G401.6 (cell line): ENCODE measurements around the gene RASL11A.
"Not testable (repeated sequence)": the region's sequence is repeated elsewhere in the genome, so short reads cannot be mapped to it uniquely, and the experiment has no call there.

ENCODE experiments used
- FAIRE-seq: peaks from 2 replicates; lab custom pipeline; 2012; peaks lifted over from hg19 to GRCh38; lab: Jason Lieb, UNC

RASL11A gene

DNA sequence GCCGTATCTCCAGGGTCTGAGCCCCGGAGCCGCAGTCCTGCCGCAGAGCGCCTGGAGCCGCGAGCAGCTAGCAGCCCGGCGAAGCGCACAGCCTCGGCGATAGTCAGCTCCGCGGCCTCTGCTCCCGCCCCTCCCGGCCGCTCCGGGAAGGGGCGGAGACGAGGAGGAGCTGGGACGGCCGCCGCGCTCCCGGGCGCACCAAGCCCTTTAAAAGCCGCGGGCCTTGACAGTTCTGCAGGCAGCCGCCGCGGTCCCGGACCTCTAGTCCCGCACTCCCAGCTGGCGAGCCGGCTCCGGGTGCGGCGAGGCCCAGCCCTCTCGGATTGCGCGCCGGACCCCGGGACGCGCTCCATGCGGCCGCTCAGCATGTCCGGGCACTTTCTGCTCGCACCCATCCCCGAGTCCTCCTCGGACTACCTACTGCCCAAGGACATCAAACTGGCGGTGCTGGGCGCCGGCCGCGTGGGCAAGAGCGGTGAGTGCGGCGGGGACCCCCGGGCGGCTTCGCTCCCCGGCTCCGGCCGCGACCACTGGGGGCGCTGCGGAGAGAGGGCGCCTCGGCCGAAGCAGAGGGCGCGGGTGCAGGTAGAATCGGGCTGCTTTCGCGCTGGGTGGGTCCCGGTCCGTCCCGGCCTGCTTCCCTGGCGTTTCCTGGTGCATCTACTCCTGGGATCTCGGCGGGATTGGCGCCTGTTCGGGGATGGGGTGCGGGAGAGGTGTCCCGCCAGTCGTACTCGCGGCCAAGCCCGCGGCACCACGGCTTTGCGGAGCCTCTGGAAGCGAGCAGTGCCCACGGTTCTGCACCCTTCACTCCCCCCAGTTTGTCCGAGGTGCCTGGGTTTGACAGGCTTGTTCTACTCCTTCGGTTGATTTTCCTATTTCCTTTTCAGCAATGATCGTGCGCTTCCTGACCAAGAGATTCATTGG, at the start of gene RASL11A:
RASL11A (plus strand) TSS at position 237 of the 927 bp plus-strand sequence; CDS start at position 352, 115 bp downstream.
- FAIRE-seq = no peak

GRCh38 chr13:27222100-27222499, 48.5 kb upstream of the RASL11A start:
- FAIRE-seq = not testable (repeated sequence)

- no peak for FAIRE-seq
These were observed 43.6 kb upstream of the RASL11A start for GRCh38 chr13:27226991-27227390.

DNA sequence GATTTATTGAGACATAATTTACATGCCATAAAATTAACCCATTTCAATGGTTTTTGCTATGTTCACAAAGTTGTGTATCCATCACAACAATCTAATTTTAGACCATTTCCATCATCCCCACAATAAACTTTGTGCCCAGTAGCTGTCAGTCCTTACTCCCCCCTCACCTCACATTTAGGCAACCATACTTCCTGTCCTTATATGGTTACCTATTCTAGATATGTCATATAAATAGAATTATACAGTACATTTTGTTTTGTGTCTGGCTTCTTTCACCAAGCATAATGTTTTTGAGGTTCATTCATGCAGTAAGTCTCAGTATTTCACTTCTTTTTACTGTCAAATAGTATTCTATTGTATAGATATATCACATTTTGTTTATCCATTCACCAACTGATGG, 42.5 kb upstream of the RASL11A start:
- no peak for FAIRE-seq

DNA sequence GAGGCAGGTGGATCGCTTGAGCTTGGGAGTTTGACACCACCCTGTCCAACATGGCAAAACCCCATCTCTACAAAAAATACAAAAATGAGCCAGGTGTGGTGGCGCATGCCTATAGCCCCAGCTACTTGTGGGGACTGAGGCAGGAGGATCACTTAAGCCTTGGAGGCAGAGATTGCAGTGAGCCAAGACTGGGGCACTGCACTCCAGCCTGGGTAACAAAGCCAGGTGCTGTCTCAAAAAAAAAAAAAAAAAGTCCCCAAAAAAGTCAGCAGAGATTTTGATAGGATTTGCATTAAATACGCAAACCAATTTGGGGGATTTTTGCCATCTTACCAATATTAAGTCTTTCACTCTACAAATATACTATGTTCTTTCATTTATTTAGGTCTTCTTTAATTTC, 41.0 kb upstream of the RASL11A start:
- no peak for FAIRE-seq

DNA sequence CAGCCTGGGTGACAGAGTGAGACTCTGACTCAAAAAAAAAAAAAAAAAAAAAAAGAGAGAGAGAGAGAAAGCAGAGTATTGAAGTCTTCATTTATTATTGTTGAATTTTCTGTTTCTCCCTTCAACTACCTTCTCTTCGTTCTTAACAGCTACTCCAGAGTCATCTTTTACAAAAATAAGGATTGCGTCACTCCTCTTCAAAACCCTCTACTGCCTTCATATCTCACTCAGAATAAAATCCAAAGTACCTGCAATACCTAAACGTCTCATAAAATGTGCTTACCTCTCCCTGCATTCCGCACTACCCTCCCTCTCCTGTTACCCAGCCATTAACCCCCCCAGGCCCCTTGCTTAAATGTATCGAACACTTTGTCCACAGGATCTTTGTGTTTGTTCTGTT, 36.7 kb upstream of the RASL11A start:
- no peak for FAIRE-seq

DNA sequence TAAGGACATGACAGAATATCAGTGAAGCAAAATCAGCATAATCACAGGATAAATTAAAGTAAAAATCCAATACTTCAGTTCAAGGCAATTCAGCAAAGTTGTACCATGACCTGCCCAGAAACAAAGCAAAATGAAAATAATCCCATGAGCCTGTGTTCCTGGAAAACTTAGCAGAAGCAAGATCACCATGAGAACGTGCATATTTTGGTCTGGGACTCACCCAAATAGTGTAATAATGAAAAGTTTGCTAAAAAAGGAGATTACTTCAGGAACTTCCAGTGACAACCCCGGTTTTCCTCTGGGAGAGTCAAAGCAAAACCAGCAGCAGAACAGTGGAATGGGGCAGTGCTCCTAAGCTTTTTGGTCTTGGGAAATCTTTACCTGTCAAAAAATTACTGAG, 34.2 kb upstream of the RASL11A start:
- FAIRE-seq = no peak

GRCh38 chr13:27242702-27243101, 27.9 kb upstream of the RASL11A start:
- FAIRE-seq = no peak

GRCh38 chr13:27245610-27246009, 25.0 kb upstream of the RASL11A start:
- no peak for FAIRE-seq

DNA sequence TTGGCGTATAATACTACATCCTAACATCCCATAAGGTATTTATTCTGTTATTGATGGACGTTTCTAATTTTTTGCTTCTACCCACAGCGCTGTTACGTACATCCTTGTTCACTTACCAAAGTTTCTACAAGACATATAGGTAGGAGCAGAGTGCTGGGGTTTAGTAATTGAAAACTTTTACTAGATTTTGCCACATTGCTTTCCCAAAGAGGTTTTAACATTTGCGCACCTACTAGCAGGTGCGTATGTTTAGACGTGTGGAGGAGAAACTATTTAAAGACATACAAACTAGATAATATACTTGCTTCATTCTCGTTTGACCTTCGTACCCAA, 19.8 kb upstream of the RASL11A start:
- no peak for FAIRE-seq

- peak; percentile 97 for FAIRE-seq
These were observed 19.2 kb upstream of the RASL11A start, which contains the start of gene RPL21 for GRCh38 chr13:27251166-27252091. Gene RPL21, plus strand, starts transcription at chr13:27251558. Its CDS starts 2,219 bp downstream, at chr13:27253777.

GRCh38 chr13:27252467-27252866, 18.2 kb upstream of the RASL11A start:
- FAIRE-seq = no peak

GRCh38 chr13:27257233-27257568, 13.4 kb upstream of the RASL11A start:
- no peak for FAIRE-seq

DNA sequence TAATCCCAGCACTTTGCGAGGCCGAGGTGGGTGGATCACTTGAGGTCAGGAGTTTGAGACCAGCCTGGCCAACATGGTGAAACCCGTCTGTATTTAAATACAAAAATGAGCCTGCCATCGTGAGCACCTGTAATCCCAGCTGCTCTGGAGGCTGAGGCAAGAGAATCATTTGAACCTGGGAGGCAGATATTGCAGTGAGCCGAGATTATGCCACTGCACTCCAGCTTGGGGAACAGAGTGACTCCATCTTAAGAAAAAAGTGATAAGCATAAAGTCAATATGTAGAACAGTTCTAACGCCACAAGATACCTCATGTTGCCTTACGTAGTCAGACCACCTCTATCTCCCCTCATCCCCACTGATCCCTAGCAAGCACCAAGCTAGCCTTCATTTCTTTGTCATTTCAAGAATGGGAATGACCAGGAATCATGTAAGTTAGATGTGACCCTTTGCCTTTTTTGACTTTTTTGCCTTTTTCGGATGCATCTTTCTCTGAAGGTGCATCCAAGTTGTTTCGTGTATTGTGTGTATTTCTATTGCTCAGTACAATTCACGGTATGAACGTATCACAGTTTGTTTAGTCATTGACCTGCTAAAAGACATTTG, 12.9 kb upstream of the RASL11A start:
- no peak for FAIRE-seq

GRCh38 chr13:27258637-27259386, 11.8 kb upstream of the RASL11A start:
- FAIRE-seq = no peak

- no peak for FAIRE-seq
These were observed 10.8 kb upstream of the RASL11A start for GRCh38 chr13:27259831-27260230.

DNA sequence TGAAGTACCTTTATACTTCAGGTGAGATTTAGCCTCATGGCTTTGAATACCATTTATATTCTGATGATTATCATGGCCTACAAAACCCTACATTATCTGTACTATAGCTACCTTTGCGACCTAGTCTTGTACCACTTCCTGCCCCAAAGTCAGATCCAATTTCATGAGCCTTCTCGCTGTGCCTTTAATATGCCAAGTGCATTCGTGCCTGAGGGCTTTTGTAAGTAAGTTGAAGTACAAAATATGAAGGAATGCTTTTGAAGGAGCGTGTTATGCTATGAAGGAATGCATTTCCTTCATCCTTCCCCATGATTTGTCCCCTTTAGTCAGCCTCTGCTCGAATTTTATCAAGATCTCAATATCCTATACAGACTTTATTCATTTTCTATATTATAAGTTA, 9.2 kb upstream of the RASL11A start:
- no peak for FAIRE-seq

DNA sequence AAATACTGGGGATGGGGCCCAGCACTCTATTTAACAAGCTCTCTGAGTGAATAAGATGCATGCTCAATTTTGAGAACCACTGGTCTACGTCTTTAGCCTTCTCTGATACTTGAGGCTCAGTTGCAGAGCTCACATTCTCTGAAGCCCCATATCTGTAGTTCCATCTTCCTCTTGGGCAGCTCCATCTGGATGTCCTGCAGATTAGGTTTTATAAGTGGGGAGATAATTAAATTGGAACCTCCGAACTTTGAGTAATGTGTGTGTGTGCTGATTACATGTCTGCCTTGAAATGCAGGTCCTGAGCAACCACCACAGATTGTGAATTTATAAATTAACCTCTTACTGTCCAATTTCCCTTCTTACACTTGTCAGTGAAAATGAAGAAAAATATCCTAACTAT, 7.2 kb upstream of the RASL11A start:
- no peak for FAIRE-seq

GRCh38 chr13:27264181-27264580, 6.4 kb upstream of the RASL11A start:
- no peak for FAIRE-seq

GRCh38 chr13:27264648-27265047, 6.0 kb upstream of the RASL11A start:
- FAIRE-seq = no peak

GRCh38 chr13:27266917-27267316, 3.7 kb upstream of the RASL11A start:
- FAIRE-seq = no peak

GRCh38 chr13:27267596-27267995, 3.0 kb upstream of the RASL11A start:
- no peak for FAIRE-seq
